ENCODE measurements around the gene DUSP12. TPM values are rescaled to one million over a fixed set of nuclear protein-coding genes. Genes with fewer than 3 reads are reported as not detected.

The DUSP12 gene
- total RNA-seq, 1 experiment from 2014 or later = 63.6 TPM

- no peak for TF ChIP-seq CTCF (conservative IDR thresholded peaks at IDR 0.05; ENCODE audit: low read depth, low read length)
- no peak for TF ChIP-seq EZH2 (IDR thresholded peaks at IDR 0.05; ENCODE audit: borderline replicate concordance, low read depth, low read length, poor library complexity, severe bottlenecking)
- no peak for DNase-seq (ENCODE audit: low spot score)
- no peak overlapping the region for H3K27ac ChIP-seq (ENCODE audit: low read depth, low read length, poor library complexity, severe bottlenecking)
- H3K9me3 ChIP-seq (ENCODE audit: low read depth, low read length, poor library complexity, severe bottlenecking) = no peaks in the 10 kb centered on the region
- intact Hi-C loops (cut with micrococcal nuclease; ENCODE audit: unreplicated experiment) = no loop called here
- H3K4me1 ChIP-seq (ENCODE audit: insufficient read depth, low read length, poor library complexity, severe bottlenecking) = no peaks in the 10 kb centered on the region
- no peaks in the 10 kb centered on the region for H3K36me3 ChIP-seq (ENCODE audit: insufficient read depth, low read length, poor library complexity, severe bottlenecking)
- ChIA-PET CTCF (no interaction called here), POLR2A (ENCODE audit: low non-redundant PET) (no interaction called here)
- no peaks in the 10 kb centered on the region for H3K27me3 ChIP-seq (replicated peaks; ENCODE audit: insufficient read depth, low read depth, low read length, poor library complexity)
- no peak overlapping the region for H3K4me3 ChIP-seq (ENCODE audit: low read depth, low read length, poor library complexity, severe bottlenecking)
- BruUV-seq (replicated peaks) = no TSS peak
Observed at GRCh38 chr1:161773791-161774190, 24.2 kb downstream of the DUSP12 start.

- Histone ChIP-seq H3K9me3 (ENCODE audit: low read depth, low read length, poor library complexity, severe bottlenecking) (no peaks in the 10 kb centered on the region), H3K4me3 (ENCODE audit: low read depth, low read length, poor library complexity, severe bottlenecking) (no peak overlapping the region), H3K27me3 (replicated peaks; ENCODE audit: insufficient read depth, low read depth, low read length, poor library complexity) (no peaks in the 10 kb centered on the region), H3K4me1 (ENCODE audit: insufficient read depth, low read length, poor library complexity, severe bottlenecking) (no peaks in the 10 kb centered on the region), H3K36me3 (ENCODE audit: insufficient read depth, low read length, poor library complexity, severe bottlenecking) (no peaks in the 10 kb centered on the region), H3K27ac (ENCODE audit: low read depth, low read length, poor library complexity, severe bottlenecking) (no peak overlapping the region)
- ChIA-PET POLR2A (ENCODE audit: low non-redundant PET) (no interaction called here), CTCF (no interaction called here)
- BruUV-seq (replicated peaks) = no TSS peak
- no peak for DNase-seq (ENCODE audit: low spot score)
- TF ChIP-seq CTCF (conservative IDR thresholded peaks at IDR 0.05; ENCODE audit: low read depth, low read length) (no peak), EZH2 (IDR thresholded peaks at IDR 0.05; ENCODE audit: borderline replicate concordance, low read depth, low read length, poor library complexity, severe bottlenecking) (no peak)
- intact Hi-C loops (cut with micrococcal nuclease; ENCODE audit: unreplicated experiment) = no loop called here
Observed at GRCh38 chr1:161777261-161777660, 27.7 kb downstream of the DUSP12 start.

- ChIA-PET POLR2A (ENCODE audit: low non-redundant PET) (no interaction called here), CTCF (no interaction called here)
- H3K27me3 ChIP-seq (replicated peaks; ENCODE audit: insufficient read depth, low read depth, low read length, poor library complexity) = no peaks in the 10 kb centered on the region
- DNase-seq (ENCODE audit: low spot score) = no peak
- H3K27ac ChIP-seq (ENCODE audit: low read depth, low read length, poor library complexity, severe bottlenecking) = no peak overlapping the region
- no peaks in the 10 kb centered on the region for H3K4me1 ChIP-seq (ENCODE audit: insufficient read depth, low read length, poor library complexity, severe bottlenecking)
- intact Hi-C loops (cut with micrococcal nuclease; ENCODE audit: unreplicated experiment) = no loop called here
- no peak for TF ChIP-seq EZH2 (IDR thresholded peaks at IDR 0.05; ENCODE audit: borderline replicate concordance, low read depth, low read length, poor library complexity, severe bottlenecking)
- no peak for TF ChIP-seq CTCF (conservative IDR thresholded peaks at IDR 0.05; ENCODE audit: low read depth, low read length)
- no TSS peak for BruUV-seq (replicated peaks)
- H3K36me3 ChIP-seq (ENCODE audit: insufficient read depth, low read length, poor library complexity, severe bottlenecking) = peaks cover 3% of the 10 kb centered on the region
- H3K9me3 ChIP-seq (ENCODE audit: low read depth, low read length, poor library complexity, severe bottlenecking) = no peaks in the 10 kb centered on the region
- H3K4me3 ChIP-seq (ENCODE audit: low read depth, low read length, poor library complexity, severe bottlenecking) = no peak overlapping the region
Observed at GRCh38 chr1:161778522-161778921, 28.9 kb downstream of the DUSP12 start.

All from A673 (cell line).